GM19238 (cell line): ENCODE data around the gene ATRNL1.

Source experiments
- DNase-seq: peaks from one replicate; pipeline ENCODE4 v3.0.0; 2011; ENCODE audit warnings: low spot score; ENCODE audit not compliant: insufficient read length

The ATRNL1 gene

GRCh38 chr10:115580239-115580638, 487.1 kb downstream of the ATRNL1 start:
- DNase-seq, result no peak

GRCh38 chr10:115593060-115593459, 499.9 kb downstream of the ATRNL1 start:
- no peak for DNase-seq

- no peak for DNase-seq
These were observed 511.5 kb downstream of the ATRNL1 start for GRCh38 chr10:115604627-115605026.

GRCh38 chr10:115606086-115606485, 512.9 kb downstream of the ATRNL1 start:
- DNase-seq, result no peak

GRCh38 chr10:115606741-115607140, 513.6 kb downstream of the ATRNL1 start:
- no peak for DNase-seq

- DNase-seq, result no peak
These were observed 531.3 kb downstream of the ATRNL1 start for GRCh38 chr10:115624448-115624847.

GRCh38 chr10:115628616-115629015, 535.5 kb downstream of the ATRNL1 start:
- no peak for DNase-seq

- no peak for DNase-seq
These were observed 545.1 kb downstream of the ATRNL1 start for GRCh38 chr10:115638246-115638645.

GRCh38 chr10:115649217-115649616, 556.1 kb downstream of the ATRNL1 start:
- DNase-seq, result no peak

GRCh38 chr10:115653473-115653872, 560.3 kb downstream of the ATRNL1 start:
- no peak for DNase-seq

GRCh38 chr10:115654961-115655360, 561.8 kb downstream of the ATRNL1 start:
- DNase-seq, result no peak

- DNase-seq, result no peak
These were observed 564.1 kb downstream of the ATRNL1 start for GRCh38 chr10:115657161-115657860.

GRCh38 chr10:115659616-115660015, 566.5 kb downstream of the ATRNL1 start:
- no peak for DNase-seq

- no peak for DNase-seq
These were observed 567.2 kb downstream of the ATRNL1 start for GRCh38 chr10:115660391-115660790.

- DNase-seq, result no peak
These were observed 569.3 kb downstream of the ATRNL1 start for GRCh38 chr10:115662422-115662821.

- DNase-seq, result no peak
These were observed 572.4 kb downstream of the ATRNL1 start for GRCh38 chr10:115665549-115665948.

GRCh38 chr10:115674496-115674895, 581.3 kb downstream of the ATRNL1 start:
- DNase-seq, result no peak

GRCh38 chr10:115696747-115697146, 603.6 kb downstream of the ATRNL1 start:
- no peak for DNase-seq

GRCh38 chr10:115706026-115706425, 612.9 kb downstream of the ATRNL1 start:
- no peak for DNase-seq

GRCh38 chr10:115706488-115707076, 613.4 kb downstream of the ATRNL1 start:
- no peak for DNase-seq

- DNase-seq, result no peak
These were observed 617.0 kb downstream of the ATRNL1 start for GRCh38 chr10:115710136-115710535.

- DNase-seq, result no peak
These were observed 618.1 kb downstream of the ATRNL1 start for GRCh38 chr10:115711306-115711705.

GRCh38 chr10:115720121-115720520, 627.0 kb downstream of the ATRNL1 start:
- no peak for DNase-seq
